Lung (tissue), 12 donors: Measurements from ENCODE around the gene IL1RAPL1. TPM values are rescaled to one million over a fixed set of nuclear protein-coding genes. Genes with fewer than 3 reads are reported as not detected.

ENCODE experiments used
- ATAC-seq: fragments of 200-7000 bp; cut with Tn5 transposase; one replicate; pipeline ENCODE4 v1.9.1; 2020; ENCODE audit warnings: moderate number of reproducible peaks; ENCODE audit not compliant: insufficient read depth, low FRiP score
- DNase-seq, 3 donors: peaks; one replicate each; pipeline ENCODE4 v3.0.0-alpha.2; 2013 to 2017
- H3K27ac ChIP-seq, 2 donors: one replicate each; pipeline ENCODE4 v1.5.1; 2013; ENCODE audit warnings: mild to moderate bottlenecking in 2 of 2, moderate library complexity in 2 of 2, control low read depth in 1 of 2, inconsistent platforms in 1 of 2, low read depth in 1 of 2, low read length in 1 of 2
- H3K27me3 ChIP-seq, 3 donors: one replicate each; pipeline ENCODE4 v1.5.1; 2013; ENCODE audit warnings: low read length in 2 of 3; ENCODE audit not compliant: control insufficient read depth in 3 of 3, insufficient read depth in 3 of 3
- H3K36me3 ChIP-seq, 4 donors: one replicate each; pipeline ENCODE4 v1.5.1; 2013; ENCODE audit warnings: low read length in 4 of 4, mild to moderate bottlenecking in 1 of 4, moderate library complexity in 1 of 4; ENCODE audit not compliant: control insufficient read depth in 4 of 4, insufficient read depth in 4 of 4
- H3K4me1 ChIP-seq, 5 donors: one replicate each; pipeline ENCODE4 v1.5.1; 2013; ENCODE audit warnings: low read length in 5 of 5, mild to moderate bottlenecking in 2 of 5, moderate library complexity in 1 of 5; ENCODE audit not compliant: control insufficient read depth in 5 of 5, insufficient read depth in 5 of 5
- H3K4me3 ChIP-seq: one replicate; pipeline ENCODE4 v1.5.1; 2013; ENCODE audit warnings: mild to moderate bottlenecking, control low read depth, moderate library complexity
- H3K9ac ChIP-seq, 2 donors: one replicate each; pipeline ENCODE4 v1.5.1; 2013; ENCODE audit warnings: low read length in 2 of 2, control low read depth in 1 of 2; ENCODE audit not compliant: insufficient read depth in 1 of 2
- H3K9me3 ChIP-seq, 4 donors: one replicate each; pipeline ENCODE4 v1.5.1; 2013; ENCODE audit warnings: low read length in 3 of 4, mild to moderate bottlenecking in 1 of 4, moderate library complexity in 1 of 4; ENCODE audit not compliant: control insufficient read depth in 4 of 4, insufficient read depth in 3 of 4
- WGBS, 2 donors: extraction: QIAGEN DNeasy Blood & Tissue Kit; methylation state at CpG; one replicate each; pipeline ENCODE4 v1.1.7; 2013; 5-methylcytosine and 5-hydroxymethylcytosine counted together
- polyA plus RNA-seq, 2 donors: library from polyadenylated mRNA; stranded (reverse); fragments of 200-250 nt; gene quantifications; one replicate each; pipeline ENCODE4 v1.2.1, GENCODE V29; 2013
- total RNA-seq, 2 donors: library from RNA; depleted of rRNA in 1 of 2; stranded (reverse); fragments of >200 nt in 1 of 2; gene quantifications; one replicate each; pipeline ENCODE4 v1.2.1, GENCODE V29; 2014 to 2021
- TF ChIP-seq, protein P1 (sequence below): IDR thresholded peaks from 2 replicates; pipeline ENCODE4 v1.5.1; 2012; ENCODE audit warnings: mild to moderate bottlenecking; ENCODE audit errors: control extremely low read depth, extremely low read depth
- donor health status: control.
- donor health status: control.
- donor health status: Bipolar disorder and iron deficiency.
- donor health status: healthy.
- donor health status: DM: yes; HTN: yes; CAD: no.

The IL1RAPL1 gene
- total and polyA plus RNA-seq, 4 donors: 2.2 TPM; not detected in 3

DNA sequence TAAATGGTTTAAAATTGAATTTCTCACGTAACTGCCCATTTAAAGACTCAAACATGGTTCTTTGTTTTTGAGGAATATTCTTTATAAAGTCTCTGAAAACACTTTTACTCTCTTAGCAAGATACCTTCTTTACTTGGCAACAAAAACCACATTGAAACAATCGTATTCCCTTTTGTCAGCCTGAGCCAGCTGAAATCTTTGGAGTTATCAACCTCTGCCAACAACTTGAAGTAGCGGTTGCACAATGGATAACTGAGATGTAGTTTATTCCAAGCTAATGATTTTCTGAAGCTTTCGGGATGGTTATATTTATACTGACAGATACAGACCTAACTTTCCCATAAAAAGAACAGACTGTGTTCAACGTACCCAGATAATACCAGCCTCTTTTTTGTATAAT lies 561.3 kb downstream of the IL1RAPL1 start:
- no peak for ATAC-seq
- no peak overlapping the region for H3K9ac ChIP-seq
- 70 to 83% methylated on average over 5 of the region's 5 CpGs for WGBS, 2 donors

DNA sequence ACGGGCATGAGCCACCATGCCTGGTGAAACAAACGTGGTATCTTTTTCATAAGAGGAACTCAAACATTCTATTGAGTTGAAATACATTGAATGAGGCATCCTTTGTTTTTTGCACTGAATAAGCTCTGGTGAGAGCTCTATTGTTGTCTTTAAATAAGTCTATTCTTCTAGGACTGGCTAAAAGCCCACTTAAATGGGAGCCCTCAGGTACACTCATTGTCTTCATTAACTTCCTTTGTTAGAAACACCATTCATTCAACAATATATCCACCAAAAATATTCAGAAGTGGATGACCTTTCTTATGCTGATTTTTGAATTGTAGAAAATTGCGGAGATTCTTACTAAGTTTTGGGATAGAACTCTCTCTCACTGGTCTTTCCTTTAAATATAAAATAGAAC lies 568.0 kb downstream of the IL1RAPL1 start:
- ATAC-seq (no peak), DNase-seq (no peak)
- 55 to 74% methylated on average over 3 of the region's 3 CpGs for WGBS, 2 donors
- no peaks in the 10 kb centered on the region for H3K4me1 ChIP-seq
- TF ChIP-seq, protein P1, sequence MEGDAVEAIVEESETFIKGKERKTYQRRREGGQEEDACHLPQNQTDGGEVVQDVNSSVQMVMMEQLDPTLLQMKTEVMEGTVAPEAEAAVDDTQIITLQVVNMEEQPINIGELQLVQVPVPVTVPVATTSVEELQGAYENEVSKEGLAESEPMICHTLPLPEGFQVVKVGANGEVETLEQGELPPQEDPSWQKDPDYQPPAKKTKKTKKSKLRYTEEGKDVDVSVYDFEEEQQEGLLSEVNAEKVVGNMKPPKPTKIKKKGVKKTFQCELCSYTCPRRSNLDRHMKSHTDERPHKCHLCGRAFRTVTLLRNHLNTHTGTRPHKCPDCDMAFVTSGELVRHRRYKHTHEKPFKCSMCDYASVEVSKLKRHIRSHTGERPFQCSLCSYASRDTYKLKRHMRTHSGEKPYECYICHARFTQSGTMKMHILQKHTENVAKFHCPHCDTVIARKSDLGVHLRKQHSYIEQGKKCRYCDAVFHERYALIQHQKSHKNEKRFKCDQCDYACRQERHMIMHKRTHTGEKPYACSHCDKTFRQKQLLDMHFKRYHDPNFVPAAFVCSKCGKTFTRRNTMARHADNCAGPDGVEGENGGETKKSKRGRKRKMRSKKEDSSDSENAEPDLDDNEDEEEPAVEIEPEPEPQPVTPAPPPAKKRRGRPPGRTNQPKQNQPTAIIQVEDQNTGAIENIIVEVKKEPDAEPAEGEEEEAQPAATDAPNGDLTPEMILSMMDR: no peak
- no peaks in the 10 kb centered on the region for H3K9me3 ChIP-seq
- no peaks in the 10 kb centered on the region for H3K36me3 ChIP-seq
- H3K4me3 ChIP-seq: no peak overlapping the region
- H3K27me3 ChIP-seq: no peaks in the 10 kb centered on the region
- H3K9ac ChIP-seq: no peak overlapping the region
- H3K27ac ChIP-seq: no peak overlapping the region

More for the DNA sequence above, 561.3 kb downstream of the IL1RAPL1 start:
- Histone ChIP-seq H3K9me3 (no peaks in the 10 kb centered on the region), H3K4me1 (no peaks in the 10 kb centered on the region), H3K36me3 (no peaks in the 10 kb centered on the region), H3K27ac (no peak overlapping the region), H3K27me3 (no peaks in the 10 kb centered on the region), H3K4me3 (no peak overlapping the region)
- TF ChIP-seq, protein P1: no peak
- peak in 1 of 3 donors; percentile 16 for DNase-seq

DNA sequence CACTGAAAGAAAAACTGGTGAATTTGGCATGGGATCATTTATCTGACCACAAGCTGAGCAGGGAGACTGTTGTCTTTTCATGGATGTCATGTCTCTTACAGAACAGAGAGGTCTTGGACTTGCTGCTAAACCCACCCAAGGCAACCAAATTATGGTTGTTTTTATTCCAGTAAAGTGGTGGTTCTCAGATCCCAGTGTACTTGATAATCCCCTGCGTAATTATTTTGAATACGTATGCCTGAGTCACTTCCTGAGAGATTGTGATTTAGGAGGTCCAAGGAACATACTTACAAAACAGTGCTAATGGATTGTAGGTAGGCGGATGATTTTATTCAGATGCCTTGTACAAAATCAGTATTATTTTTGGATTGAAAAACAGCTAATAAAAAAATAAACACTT lies 585.6 kb downstream of the IL1RAPL1 start:
- Histone ChIP-seq H3K4me1 (no peaks in the 10 kb centered on the region), H3K36me3 (no peaks in the 10 kb centered on the region), H3K27me3 (no peaks in the 10 kb centered on the region), H3K9me3 (no peaks in the 10 kb centered on the region), H3K9ac (no peak overlapping the region), H3K4me3 (no peak overlapping the region), H3K27ac (no peak overlapping the region)
- no peak for DNase-seq
- TF ChIP-seq, protein P1: no peak
- WGBS, 2 donors: 84 to 87% methylated on average over 3 of the region's 3 CpGs
- ATAC-seq: no peak

DNA sequence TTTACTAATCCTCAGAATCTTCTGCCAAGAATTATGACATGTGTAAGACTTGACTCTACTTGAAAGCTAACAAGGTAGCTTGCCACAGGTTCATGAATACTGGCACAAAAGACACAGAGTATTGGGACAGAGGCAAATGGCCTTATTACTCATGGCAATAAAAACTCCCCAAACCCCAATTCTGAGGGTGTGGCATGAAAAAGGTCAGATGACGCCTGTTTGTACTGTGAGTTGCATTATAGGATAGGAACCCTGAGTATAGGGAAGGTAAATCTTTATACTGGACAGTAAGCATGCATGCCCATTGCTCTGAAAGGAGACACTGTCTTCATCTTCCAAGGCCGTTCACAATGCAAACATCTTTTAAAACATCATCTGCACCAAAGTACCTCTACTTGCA lies 600.0 kb downstream of the IL1RAPL1 start:
- no peak overlapping the region for H3K9ac ChIP-seq
- H3K27me3 ChIP-seq: no peaks in the 10 kb centered on the region
- no peak for DNase-seq
- 60 to 92% methylated on average over 2 of the region's 2 CpGs for WGBS, 2 donors
- no peaks in the 10 kb centered on the region for H3K36me3 ChIP-seq
- TF ChIP-seq, protein P1: no peak
- H3K4me1 ChIP-seq: no peaks in the 10 kb centered on the region
- H3K9me3 ChIP-seq: no peaks in the 10 kb centered on the region
- no peak overlapping the region for H3K27ac ChIP-seq
- no peak overlapping the region for H3K4me3 ChIP-seq
- ATAC-seq: no peak
